IMR-90 (cell line): ENCODE results near the gene GLT8D2. TPM values are rescaled to one million over a fixed set of nuclear protein-coding genes. Genes with fewer than 3 reads are reported as not detected.

Source experiments
- ATAC-seq: fragments of 200-7000 bp; cut with Tn5 transposase; 2 replicates; pipeline ENCODE4 v1.9.1; 2020; ENCODE audit warnings: low read depth, mild to moderate bottlenecking, moderate library complexity
- BruUV-seq: library from RNA; stranded (reverse); fragments of 400-500 nt; replicated peaks from 2 replicates; lab custom pipeline; 2021; lab: Mats Ljungman, UMichigan
- CTCF ChIA-PET: fragments of 300-600 bp; formaldehyde crosslinking; extraction: SDS; loops from one replicate; lab custom pipeline; 2021; ENCODE audit warnings: antibody characterized with exemption; lab: Yijun Ruan, JAX
- POLR2A ChIA-PET: fragments of 300-600 bp; sonication (Branson Sonifier 250); formaldehyde crosslinking; loops from one replicate; lab custom pipeline; 2022; ENCODE audit warnings: antibody characterized with exemption; ENCODE audit not compliant: unreplicated experiment; lab: Charles Lee
- DNase-seq: peaks from one replicate; pipeline ENCODE4 v3.0.0; 2013
- H2AFZ ChIP-seq: replicated peaks from 2 replicates; pipeline ENCODE3; 2013; ENCODE audit warnings: low read length, mild to moderate bottlenecking; ENCODE audit not compliant: poor library complexity
- H2AK5ac ChIP-seq: 2 replicates; pipeline ENCODE4 v1.6.1; 2013; ENCODE audit warnings: low read depth, low read length, inconsistent platforms
- H2AK9ac ChIP-seq: replicated peaks from 2 replicates; pipeline ENCODE3; 2013; ENCODE audit warnings: mild to moderate bottlenecking, low read depth, low read length, moderate library complexity; ENCODE audit not compliant: poor library complexity
- H2BK120ac ChIP-seq: 2 replicates; pipeline ENCODE4 v1.6.1; 2013; ENCODE audit warnings: low read depth, low read length, inconsistent platforms
- H2BK15ac ChIP-seq: 3 replicates; pipeline ENCODE4 v1.6.1; 2013; ENCODE audit warnings: low read depth, low read length, inconsistent platforms
- H2BK20ac ChIP-seq: 2 replicates; pipeline ENCODE4 v1.6.1; 2013; ENCODE audit warnings: low read depth, mild to moderate bottlenecking, inconsistent platforms, low read length, moderate library complexity
- H2BK5ac ChIP-seq: 2 replicates; pipeline ENCODE4 v1.6.1; 2013; ENCODE audit warnings: mild to moderate bottlenecking, low read depth, low read length, inconsistent platforms; ENCODE audit not compliant: poor library complexity, severe bottlenecking
- H3K14ac ChIP-seq: replicated peaks from 2 replicates; pipeline ENCODE4 v1.6.1; 2013; ENCODE audit warnings: low read depth, low read length, inconsistent platforms
- H3K18ac ChIP-seq: 2 replicates; pipeline ENCODE4 v1.6.1; 2013; ENCODE audit warnings: low read depth, low read length, control low read depth
- H3K23ac ChIP-seq: 2 replicates; pipeline ENCODE4 v1.6.1; 2013; ENCODE audit warnings: low read depth, low read length, inconsistent platforms
- H3K27ac ChIP-seq: 2 replicates; pipeline ENCODE4 v1.5.1; 2013; ENCODE audit warnings: mild to moderate bottlenecking, control low read depth, low read length; ENCODE audit not compliant: insufficient read depth
- H3K27me3 ChIP-seq: 2 replicates; pipeline ENCODE4 v1.6.1; 2013; ENCODE audit warnings: low read length; ENCODE audit not compliant: control insufficient read depth, insufficient read depth
- H3K36me3 ChIP-seq: 2 replicates; pipeline ENCODE4 v1.6.1; 2013; ENCODE audit warnings: low read length, mixed read lengths; ENCODE audit not compliant: control insufficient read depth, insufficient read depth
- H3K4ac ChIP-seq: 2 replicates; pipeline ENCODE4 v1.6.1; 2013; ENCODE audit warnings: low read depth, low read length, inconsistent platforms
- H3K4me1 ChIP-seq: 2 replicates; pipeline ENCODE4 v1.6.1; 2013; ENCODE audit warnings: low read length, mixed read lengths; ENCODE audit not compliant: control insufficient read depth, insufficient read depth
- H3K4me2 ChIP-seq: 2 replicates; pipeline ENCODE4 v1.6.1; 2013; ENCODE audit warnings: low read depth, mild to moderate bottlenecking, control low read depth, low read length, moderate library complexity
- H3K4me3 ChIP-seq: 2 replicates; pipeline ENCODE4 v1.5.1; 2013; ENCODE audit warnings: low read depth, mild to moderate bottlenecking, control low read depth, low read length, moderate library complexity; ENCODE audit not compliant: insufficient read depth
- H3K56ac ChIP-seq: 2 replicates; pipeline ENCODE4 v1.6.1; 2013; ENCODE audit warnings: low read length, inconsistent platforms; ENCODE audit not compliant: insufficient read depth; ENCODE audit errors: extremely low read depth
- H3K79me1 ChIP-seq, 2 experiments: 2 replicates each; pipeline ENCODE4 v1.6.1; 2013; ENCODE audit warnings: low read length in 2 of 2, inconsistent platforms in 1 of 2, low read depth in 1 of 2
- H3K9ac ChIP-seq: 2 replicates; pipeline ENCODE4 v1.6.1; 2013; ENCODE audit warnings: low read depth, low read length, control low read depth
- H3K9me1 ChIP-seq: 2 replicates; pipeline ENCODE4 v1.6.1; 2013; ENCODE audit warnings: low read length, inconsistent platforms; ENCODE audit not compliant: insufficient read depth
- H3K9me3 ChIP-seq: 2 replicates; pipeline ENCODE4 v1.6.1; 2013; ENCODE audit warnings: low read length; ENCODE audit not compliant: control insufficient read depth, insufficient read depth
- H4K20me1 ChIP-seq: 2 replicates; pipeline ENCODE4 v1.6.1; 2013; ENCODE audit warnings: low read length, inconsistent platforms; ENCODE audit not compliant: insufficient read depth
- H4K5ac ChIP-seq: 2 replicates; pipeline ENCODE4 v1.6.1; 2013; ENCODE audit warnings: mild to moderate bottlenecking, low read depth, low read length, control low read depth
- H4K8ac ChIP-seq, 2 experiments: 2 replicates each; pipeline ENCODE4 v1.6.1; 2013; ENCODE audit warnings: low read depth in 2 of 2, low read length in 2 of 2, control low read depth in 1 of 2, inconsistent platforms in 1 of 2
- H4K91ac ChIP-seq: 2 replicates; pipeline ENCODE4 v1.6.1; 2013; ENCODE audit warnings: low read depth, low read length, inconsistent platforms; ENCODE audit not compliant: insufficient read depth
- BHLHE40 ChIP-seq: fragments of 150-350 bp; IDR thresholded peaks from 2 replicates; pipeline ENCODE4 v1.6.1; 2016; ENCODE audit warnings: mild to moderate bottlenecking, low read depth, low read length
- CTCF ChIP-seq: conservative IDR thresholded peaks from 2 replicates; pipeline ENCODE4 v1.5.1; 2012; ENCODE audit warnings: mild to moderate bottlenecking, low read depth, low read length, improper control_type of control experiment
- ELK1 ChIP-seq: fragments of 150-350 bp; IDR thresholded peaks from 2 replicates; pipeline ENCODE4 v1.6.1; 2016; ENCODE audit warnings: low read depth, mild to moderate bottlenecking, low read length, moderate library complexity, borderline replicate concordance
- FOS ChIP-seq: fragments of 150-350 bp; IDR thresholded peaks from 2 replicates; pipeline ENCODE4 v1.6.1; 2016; ENCODE audit warnings: low read depth, low read length
- MXI1 ChIP-seq: IDR thresholded peaks from 2 replicates; pipeline ENCODE4 v1.6.1; 2012; ENCODE audit warnings: low read depth, mild to moderate bottlenecking, low read length, moderate library complexity, borderline replicate concordance
- NFE2L2 ChIP-seq: fragments of 150-350 bp; IDR thresholded peaks from 2 replicates; pipeline ENCODE4 v1.6.1; 2016; ENCODE audit warnings: low read depth, mild to moderate bottlenecking, low read length
- POLR2A ChIP-seq: IDR thresholded peaks from 2 replicates; pipeline ENCODE4 v1.6.1; 2012; ENCODE audit warnings: mild to moderate bottlenecking, low read depth, low read length
- RAD21 ChIP-seq: IDR thresholded peaks from 2 replicates; pipeline ENCODE4 v1.6.1; 2012; ENCODE audit warnings: low read length, improper control_type of control experiment
- RCOR1 ChIP-seq: IDR thresholded peaks from 2 replicates; pipeline ENCODE4 v1.6.1; 2012; ENCODE audit warnings: mild to moderate bottlenecking, low read length, improper control_type of control experiment; ENCODE audit not compliant: insufficient replicate concordance
- RFX5 ChIP-seq: IDR thresholded peaks from 2 replicates; pipeline ENCODE4 v1.8.0; 2012; ENCODE audit warnings: low read depth, mild to moderate bottlenecking, low read length, moderate library complexity
- SMC3 ChIP-seq: fragments of 150-350 bp; IDR thresholded peaks from 2 replicates; pipeline ENCODE4 v1.6.1; 2016; ENCODE audit warnings: low read depth, mild to moderate bottlenecking, antibody characterized with exemption, low read length, moderate library complexity
- USF2 ChIP-seq: fragments of 150-350 bp; IDR thresholded peaks from 2 replicates; pipeline ENCODE4 v1.6.1; 2017; ENCODE audit warnings: mild to moderate bottlenecking, antibody characterized with exemption, low read length, low read depth
- WGBS, 2 experiments: methylation state at CpG; one replicate each; pipeline versions ENCODE4 v1.1.5 to v1.1.7; 2013; ENCODE audit warnings: missing lambda C conversion rate in 2 of 2; ENCODE audit not compliant: insufficient read length in 1 of 2; ENCODE audit errors: extremely low coverage in 2 of 2; 5-methylcytosine and 5-hydroxymethylcytosine counted together
- dilution Hi-C: fragments of 300-500 bp; cut with HindIII; formaldehyde crosslinking; loops from one replicate; pipeline ENCODE4 v1.14.3; 2018; ENCODE audit warnings: low sequenced_read_pairs; ENCODE audit not compliant: unreplicated experiment
- in situ Hi-C: fragments of 300-500 bp; cut with MboI; formaldehyde crosslinking; loops from 3 replicates; pipeline ENCODE4 v1.14.3; 2019; ENCODE audit warnings: low sequenced_read_pairs, inconsistent platforms, mixed read lengths
- intact Hi-C: fragments of 100-400 bp; cut with micrococcal nuclease; formaldehyde crosslinking; loops from 2 replicates; pipeline ENCODE4 v1.10.0; 2022
- polyA plus RNA-seq, 3 experiments: library from polyadenylated mRNA; depleted of rRNA; stranded (reverse); fragments of >200 nt; gene quantifications; 2 replicates each; pipeline ENCODE4 v1.2.3, GENCODE V29; 2012; ENCODE audit warnings: low replicate concordance in 1 of 3
- total RNA-seq: library from RNA; depleted of rRNA; stranded (reverse); fragments of >200 nt; gene quantifications from 2 replicates; pipeline ENCODE4 v1.2.3, GENCODE V29; 2012

The GLT8D2 gene
- total and polyA plus RNA-seq, 2 of the 4 experiments (the other 2 are of a cell fraction) = 33.5 to 47.9 TPM

- H3K4me1 ChIP-seq = no peaks in the 10 kb centered on the region
- dilution Hi-C loops = no loop called here
- CTCF ChIA-PET = no interaction called here
These were observed 25.6 kb downstream of the GLT8D2 start for GRCh38 chr12:104024348-104024747.

More at GRCh38 chr12:104024348-104024747, 25.6 kb downstream of the GLT8D2 start:
- no TSS peak for BruUV-seq
- TF ChIP-seq CTCF (no peak), NFE2L2 (no peak), BHLHE40 (no peak), ELK1 (no peak), RFX5 (no peak), FOS (no peak), USF2 (no peak), POLR2A (no peak), SMC3 (no peak), RCOR1 (no peak), RAD21 (no peak), MXI1 (no peak)
- H2AK5ac ChIP-seq = no peak overlapping the region
- H3K36me3 ChIP-seq = no peaks in the 10 kb centered on the region
- H4K91ac ChIP-seq = no peak overlapping the region
- no peak overlapping the region for H2BK120ac ChIP-seq
- no peak overlapping the region for H2AFZ ChIP-seq
- no peak overlapping the region for H2BK15ac ChIP-seq
- ATAC-seq (no peak), DNase-seq (no peak)
- POLR2A ChIA-PET = no interaction called here
- intact Hi-C loops = no loop called here
- no peak overlapping the region for H2BK20ac ChIP-seq
- no peak overlapping the region for H3K27ac ChIP-seq
- WGBS, 2 experiments = no CpG with 5 or more reads among the region's 6 CpGs
- no peak overlapping the region for H3K14ac ChIP-seq
- no peak overlapping the region for H3K4ac ChIP-seq
- no peak overlapping the region for H2AK9ac ChIP-seq
- no peak overlapping the region for H4K5ac ChIP-seq
- no peaks in the 10 kb centered on the region for H3K9me1 ChIP-seq
- no peak overlapping the region for H4K8ac ChIP-seq
- H3K27me3 ChIP-seq = no peaks in the 10 kb centered on the region
- no peak overlapping the region for H2BK5ac ChIP-seq
- no peak overlapping the region for H3K4me2 ChIP-seq
- no peak overlapping the region for H3K56ac ChIP-seq
- H4K20me1 ChIP-seq = no peaks in the 10 kb centered on the region
- H3K4me3 ChIP-seq = no peak overlapping the region
- peaks cover 2% of the 10 kb centered on the region for H3K9me3 ChIP-seq
- H3K18ac ChIP-seq = no peak overlapping the region
- H3K9ac ChIP-seq = no peak overlapping the region
- H3K23ac ChIP-seq = no peak overlapping the region
- in situ Hi-C loops = no loop called here
- H3K79me1 ChIP-seq = peaks cover 0 to 3% of the 10 kb centered on the region in 2 experiments; a peak in 1 of 4 replicates
